H1 (cell line): ENCODE data around the gene CCDC83.
"Not testable (repeated sequence)": the region's sequence is repeated elsewhere in the genome, so short reads cannot be mapped to it uniquely, and the experiment has no call there.

Experiments
- BCL11A ChIP-seq, 2 experiments: IDR thresholded peaks; one replicate each; pipeline ENCODE4 v1.6.1; 2011; ENCODE audit warnings: low read depth in 2 of 2, low read length in 2 of 2, mild to moderate bottlenecking in 2 of 2
- EP300 ChIP-seq, 2 experiments: IDR thresholded peaks; 1 replicate in 1 of 2; 2 replicates in 1 of 2; pipeline ENCODE4 v1.6.1; 2011 to 2012; ENCODE audit warnings: low read depth in 2 of 2, low read length in 2 of 2, mild to moderate bottlenecking in 2 of 2, borderline replicate concordance in 1 of 2, inconsistent platforms in 1 of 2, moderate library complexity in 1 of 2
- SUZ12 ChIP-seq: fragments of 200-600 bp; sonication (generic); IDR thresholded peaks from 2 replicates; pipeline ENCODE4 v1.6.1; 2012; ENCODE audit warnings: mild to moderate bottlenecking, inconsistent platforms, low read length, moderate library complexity, mixed read lengths

DNA sequence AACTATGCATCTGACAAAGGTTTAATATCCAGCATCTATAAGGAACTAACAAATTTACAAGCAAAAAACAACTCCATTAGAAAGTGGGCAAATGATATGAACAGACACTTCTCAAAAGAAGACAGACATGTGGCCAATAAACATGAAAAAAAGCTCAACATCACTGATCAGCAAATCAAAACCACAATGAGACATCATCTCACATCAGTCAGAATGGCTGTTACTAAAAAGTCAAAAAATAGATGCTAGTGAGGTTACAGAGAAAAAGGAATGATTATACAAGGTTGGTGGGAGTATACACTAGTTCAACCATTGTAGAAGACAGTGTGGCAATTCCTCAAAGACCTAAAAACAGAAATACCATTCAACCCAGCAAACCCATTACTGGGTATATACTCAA is 14.3 kb upstream of the CCDC83 start:
- TF ChIP-seq BCL11A (IDR thresholded peaks at IDR 0.05; ENCODE audit: low read depth in 2 of 2, low read length in 2 of 2); EP300 (IDR thresholded peaks at IDR 0.05; ENCODE audit: borderline replicate concordance in 1 of 2, low read depth in 2 of 2, low read length in 2 of 2); SUZ12: not testable (repeated sequence)
